Thymus (tissue), 11 donors: Measurements from ENCODE around the gene TIAM2. TPM values are rescaled to one million over a fixed set of nuclear protein-coding genes. Genes with fewer than 3 reads are reported as not detected.

Source experiments
- DNase-seq, 9 donors: peaks; one replicate each; pipeline ENCODE4 v3.0.0-alpha.2; 2013; ENCODE audit warnings: low spot score in 9 of 9, low read depth in 6 of 9, missing footprints in 1 of 9
- H3K27ac ChIP-seq, 2 donors: one replicate each; pipeline ENCODE4 v1.5.1; 2013; ENCODE audit warnings: control low read depth in 1 of 2, low read depth in 1 of 2, low read length in 1 of 2, mild to moderate bottlenecking in 1 of 2, moderate library complexity in 1 of 2
- H3K27me3 ChIP-seq, 2 donors: one replicate each; pipeline ENCODE4 v1.5.1; 2013; ENCODE audit warnings: low read length in 1 of 2; ENCODE audit not compliant: control insufficient read depth in 2 of 2, insufficient read depth in 1 of 2
- H3K36me3 ChIP-seq, 2 donors: one replicate each; pipeline ENCODE4 v1.5.1; 2013; ENCODE audit warnings: low read length in 1 of 2, mild to moderate bottlenecking in 1 of 2, moderate library complexity in 1 of 2; ENCODE audit not compliant: control insufficient read depth in 2 of 2, insufficient read depth in 2 of 2
- H3K4me1 ChIP-seq, 2 donors: one replicate each; pipeline ENCODE4 v1.5.1; 2013; ENCODE audit warnings: low read length in 2 of 2; ENCODE audit not compliant: control insufficient read depth in 2 of 2, insufficient read depth in 2 of 2
- H3K4me3 ChIP-seq, 2 donors: one replicate each; pipeline ENCODE4 v1.5.1; 2013; ENCODE audit warnings: low read length in 2 of 2, control low read depth in 1 of 2, mild to moderate bottlenecking in 1 of 2
- H3K9me3 ChIP-seq, 2 donors: one replicate each; pipeline ENCODE4 v1.5.1; 2013; ENCODE audit warnings: low read length in 1 of 2, mild to moderate bottlenecking in 1 of 2; ENCODE audit not compliant: control insufficient read depth in 2 of 2, insufficient read depth in 1 of 2
- WGBS: extraction: QIAGEN DNeasy Blood & Tissue Kit; methylation state at CpG from one replicate; pipeline ENCODE4 v1.1.7; 2013; 5-methylcytosine and 5-hydroxymethylcytosine counted together
- polyA plus RNA-seq: library from polyadenylated mRNA; stranded (reverse); fragments of 200-250 nt; gene quantifications from one replicate; pipeline ENCODE4 v1.2.3, GENCODE V29; 2013
- total RNA-seq: library from RNA; stranded (reverse); fragments of 120-200 nt; gene quantifications from one replicate; pipeline ENCODE4 v1.2.4, GENCODE V29; 2013
- donor health status: healthy.

Gene TIAM2
- total and polyA plus RNA-seq, 2 donors = 5.4 to 7.8 TPM

DNA sequence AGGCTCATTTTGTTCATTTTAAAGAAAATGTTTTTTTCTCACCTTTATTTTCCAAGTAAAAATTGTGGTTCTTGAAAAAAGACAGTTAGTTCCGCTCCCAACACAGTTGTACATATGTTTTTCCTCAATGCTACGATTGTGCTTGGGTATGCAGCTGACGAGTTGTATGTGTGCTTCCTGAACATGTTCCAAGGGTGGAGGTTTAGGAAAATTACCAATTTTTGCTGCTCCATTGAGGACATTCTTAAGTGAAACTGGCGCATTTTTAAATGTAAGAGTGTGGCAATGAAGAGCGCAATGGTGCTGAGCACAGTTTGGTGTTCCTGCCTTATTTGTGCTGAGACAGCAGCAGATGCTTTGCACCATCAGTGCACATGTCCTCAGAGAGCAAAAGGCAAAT, 198.4 kb downstream of the TIAM2 start:
- no peak for DNase-seq

DNA sequence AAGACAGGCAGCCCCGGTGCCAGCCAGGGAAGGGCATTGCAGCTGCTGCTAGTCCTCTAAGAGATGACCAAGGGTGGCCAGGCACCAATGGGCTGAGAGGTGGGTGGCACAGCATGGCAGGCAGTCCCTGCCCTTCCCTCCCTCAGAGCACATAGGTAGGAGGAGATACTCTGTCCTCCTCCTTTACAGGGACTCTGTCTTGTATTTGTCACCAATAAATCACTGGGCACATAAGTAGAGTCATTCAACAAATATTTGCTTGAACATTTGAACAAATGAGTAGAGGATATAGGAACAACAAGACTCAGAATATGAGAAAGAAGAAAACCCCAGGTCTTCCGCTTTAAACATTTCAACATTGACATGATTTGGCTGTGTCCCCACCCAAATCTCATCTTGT, 199.3 kb downstream of the TIAM2 start:
- Histone ChIP-seq H3K9me3 (peaks cover 0 to 2% of the 10 kb centered on the region in 2 donors), H3K36me3 (no peaks in the 10 kb centered on the region), H3K4me1 (no peaks in the 10 kb centered on the region), H3K4me3 (no peak overlapping the region), H3K27me3 (no peaks in the 10 kb centered on the region), H3K27ac (no peak overlapping the region)
- DNase-seq = no peak
- 100% methylated on average over 2 of the region's 2 CpGs for WGBS

More for the DNA sequence above, 198.4 kb downstream of the TIAM2 start:
- Histone ChIP-seq H3K4me3 (no peak overlapping the region), H3K4me1 (peaks cover 0 to 2% of the 10 kb centered on the region in 2 donors), H3K27me3 (no peaks in the 10 kb centered on the region), H3K36me3 (no peaks in the 10 kb centered on the region), H3K27ac (no peak overlapping the region), H3K9me3 (peaks cover 0 to 2% of the 10 kb centered on the region in 2 donors)
- 97% methylated on average over 5 of the region's 5 CpGs for WGBS

- 97% methylated on average over 7 of the region's 7 CpGs for WGBS
- peaks cover 0 to 2% of the 10 kb centered on the region in 2 donors for H3K9me3 ChIP-seq
- H3K4me3 ChIP-seq = no peak overlapping the region
- H3K4me1 ChIP-seq = no peaks in the 10 kb centered on the region
- no peaks in the 10 kb centered on the region for H3K36me3 ChIP-seq
- H3K27me3 ChIP-seq = no peaks in the 10 kb centered on the region
- H3K27ac ChIP-seq = no peak overlapping the region
- no peak for DNase-seq
These were observed 200.8 kb downstream of the TIAM2 start for GRCh38 chr6:155195903-155196302.

GRCh38 chr6:155196911-155197310, 201.8 kb downstream of the TIAM2 start:
- Histone ChIP-seq H3K4me3 (no peak overlapping the region), H3K27me3 (no peaks in the 10 kb centered on the region), H3K4me1 (no peaks in the 10 kb centered on the region), H3K27ac (no peak overlapping the region), H3K36me3 (no peaks in the 10 kb centered on the region), H3K9me3 (peaks cover 0 to 2% of the 10 kb centered on the region in 2 donors)
- WGBS = 96% methylated on average over 2 of the region's 2 CpGs
- no peak for DNase-seq

DNA sequence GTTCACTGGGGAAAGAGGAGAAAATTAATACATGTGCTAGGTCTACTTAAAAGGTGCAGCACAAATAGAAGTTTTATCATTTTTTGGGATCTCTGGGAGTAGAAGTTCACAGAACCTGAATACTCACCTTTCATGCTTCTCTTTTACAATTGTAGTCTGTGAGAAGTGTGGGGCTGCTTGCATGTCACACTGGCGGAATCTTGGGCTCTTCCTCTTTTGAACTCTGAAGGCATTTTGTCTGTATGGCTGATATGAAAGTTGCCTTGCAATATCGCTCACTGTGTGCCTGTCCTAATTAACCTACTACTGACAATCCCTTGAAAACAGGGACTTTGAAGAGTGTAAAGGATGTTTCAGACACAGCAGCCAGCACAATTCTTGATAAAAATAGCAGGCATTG, 202.8 kb downstream of the TIAM2 start:
- DNase-seq = no peak
- WGBS = 93% methylated on average over 2 of the region's 2 CpGs
- H3K4me3 ChIP-seq = no peak overlapping the region
- peaks cover 0 to 2% of the 10 kb centered on the region in 2 donors for H3K9me3 ChIP-seq
- H3K27me3 ChIP-seq = no peaks in the 10 kb centered on the region
- H3K27ac ChIP-seq = no peak overlapping the region
- H3K36me3 ChIP-seq = no peaks in the 10 kb centered on the region
- no peaks in the 10 kb centered on the region for H3K4me1 ChIP-seq

DNA sequence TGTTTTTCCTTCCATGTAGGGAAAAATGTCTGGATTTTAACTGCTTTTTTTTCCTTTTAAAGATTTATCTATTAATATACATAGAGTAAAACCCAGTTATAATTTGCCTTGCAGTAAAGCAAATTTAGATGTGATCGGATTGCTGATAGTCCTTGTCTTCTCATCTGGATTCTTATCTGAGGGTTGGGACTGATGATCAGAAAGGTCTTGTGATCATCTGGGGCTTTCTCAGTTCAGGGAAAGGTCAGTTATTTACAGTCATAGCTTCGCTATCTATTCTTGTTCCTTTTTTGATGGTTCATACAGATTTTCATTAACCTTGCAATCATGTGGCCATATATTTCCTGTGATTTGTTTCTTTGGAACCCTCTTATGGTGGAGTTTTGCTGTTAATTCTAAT, 204.9 kb downstream of the TIAM2 start:
- Histone ChIP-seq H3K4me1 (no peaks in the 10 kb centered on the region), H3K27me3 (no peaks in the 10 kb centered on the region), H3K27ac (no peak overlapping the region), H3K36me3 (no peaks in the 10 kb centered on the region), H3K9me3 (peaks cover 0 to 2% of the 10 kb centered on the region in 2 donors), H3K4me3 (no peak overlapping the region)
- WGBS = 92% methylated on average over 2 of the region's 2 CpGs
- DNase-seq = no peak

GRCh38 chr6:155201461-155202226, 206.5 kb downstream of the TIAM2 start:
- Histone ChIP-seq H3K36me3 (no peaks in the 10 kb centered on the region), H3K4me1 (no peaks in the 10 kb centered on the region), H3K9me3 (no peaks in the 10 kb centered on the region), H3K27me3 (no peaks in the 10 kb centered on the region), H3K27ac (no peak overlapping the region), H3K4me3 (no peak overlapping the region)
- 97% methylated on average over 7 of the region's 7 CpGs for WGBS
- no peak for DNase-seq

DNA sequence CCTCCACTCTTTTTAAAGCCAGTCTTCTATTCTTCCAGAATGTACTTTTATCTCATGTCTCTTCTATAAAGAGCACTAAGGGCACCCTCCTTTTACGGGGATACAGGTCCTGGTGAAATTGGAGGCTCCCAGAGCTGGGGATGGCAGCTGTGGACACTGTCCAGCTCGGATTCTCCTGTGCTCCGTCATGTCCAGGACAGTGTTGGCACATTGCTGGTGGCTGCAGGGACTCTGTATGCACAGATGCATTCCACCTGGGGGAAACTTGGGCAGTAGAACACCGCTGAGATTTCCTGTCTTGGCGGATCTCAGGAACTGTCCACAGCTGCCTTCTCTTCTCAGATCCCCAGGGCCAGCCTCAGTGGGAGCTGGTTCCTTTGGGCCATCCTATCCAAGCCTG, 212.1 kb downstream of the TIAM2 start:
- no peaks in the 10 kb centered on the region for H3K27me3 ChIP-seq
- no peaks in the 10 kb centered on the region for H3K9me3 ChIP-seq
- DNase-seq = no peak
- H3K36me3 ChIP-seq = no peaks in the 10 kb centered on the region
- no peaks in the 10 kb centered on the region for H3K4me1 ChIP-seq
- WGBS = 98% methylated on average over 5 of the region's 5 CpGs
- no peak overlapping the region for H3K4me3 ChIP-seq
- H3K27ac ChIP-seq = no peak overlapping the region

DNA sequence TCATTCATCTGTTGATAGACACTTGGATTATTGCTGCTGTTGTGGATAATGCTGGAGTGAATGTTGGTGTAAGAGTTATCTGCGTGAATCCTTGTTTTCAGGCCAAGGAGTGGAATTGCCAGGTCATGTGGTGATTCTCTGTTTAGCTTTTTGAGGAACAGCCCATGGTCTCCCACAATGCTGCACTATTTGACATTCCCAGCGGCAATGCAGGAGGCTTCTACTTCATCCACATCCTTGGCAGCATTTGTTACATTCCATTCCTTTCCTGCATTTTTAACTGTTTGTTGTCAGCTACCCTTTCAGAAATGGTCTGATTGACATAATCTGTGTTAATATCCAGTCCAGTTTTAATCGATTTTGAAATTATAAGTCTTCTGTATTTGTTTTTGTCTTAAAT, 217.0 kb downstream of the TIAM2 start:
- Histone ChIP-seq H3K27me3 (no peaks in the 10 kb centered on the region), H3K36me3 (no peaks in the 10 kb centered on the region), H3K4me3 (no peak overlapping the region), H3K9me3 (no peaks in the 10 kb centered on the region), H3K4me1 (peaks cover 0 to 5% of the 10 kb centered on the region in 2 donors), H3K27ac (no peak overlapping the region)
- 96% methylated on average over 3 of the region's 3 CpGs for WGBS
- DNase-seq = no peak
